ENCODE data around the gene STON1.

GRCh38 chr2:48514348-48515003 lies 15.5 kb upstream of the STON1 start:
- TF ChIP-seq CTCF (IDR thresholded peaks at IDR 0.05; ENCODE audit: extremely low read depth in 1 of 2, insufficient read depth in 1 of 2, low read depth in 1 of 2, low read length in 2 of 2) (no peak), POLR2A (IDR thresholded peaks at IDR 0.05; ENCODE audit: low read depth, low read length) (no peak), POLR2AphosphoS5 (IDR thresholded peaks at IDR 0.05; ENCODE audit: insufficient read depth, low read depth, low read length) (no peak), MAX (IDR thresholded peaks at IDR 0.05; ENCODE audit: insufficient read depth, insufficient read length) (no peak), JUN (IDR thresholded peaks at IDR 0.05; ENCODE audit: borderline replicate concordance, insufficient read depth, insufficient read length, low read depth) (no peak), EZH2 (IDR thresholded peaks at IDR 0.05; ENCODE audit: borderline replicate concordance, low read depth, low read length, severe bottlenecking) (no peak), GATA2 (IDR thresholded peaks at IDR 0.05; ENCODE audit: insufficient read depth, insufficient read length, low read depth, low read length) (no peak), MYC (IDR thresholded peaks at IDR 0.05; ENCODE audit: low read depth, low read length) (no peak)

All from endothelial cell of umbilical vein (primary cell).